Right lung (tissue), 5 donors: Measurements from ENCODE around the gene EOLA2. TPM values are rescaled to one million over a fixed set of nuclear protein-coding genes. Genes with fewer than 3 reads are reported as not detected.

Experiments used
- polyA plus RNA-seq, 5 donors: library from polyadenylated mRNA; unstranded; fragments of 120-200 nt; gene quantifications; one replicate each; pipeline versions ENCODE4 v1.2.1 to v1.2.3, GENCODE V29; 2013; ENCODE audit warnings: inconsistent platforms in 1 of 5, low replicate concordance in 1 of 5; ENCODE audit not compliant: insufficient read length in 5 of 5, insufficient read depth in 1 of 5

The EOLA2 gene
- polyA plus RNA-seq, 5 donors = 24.3 to 30.2 (median 27.1) TPM

Other genes starting within 250 kb of the EOLA2 start
- not detected for gene MAGEA11, start 226.4 kb downstream of the EOLA2 start, polyA plus RNA-seq
- gene HSFX1, start 164.4 kb downstream of the EOLA2 start, polyA plus RNA-seq = 1 to 10 TPM; 1.4 to 3.6 (median 2.5) TPM
- gene MAGEA9, start 156.6 kb downstream of the EOLA2 start, polyA plus RNA-seq = not detected
- under 1 TPM; 0.12 to 0.45 (median 0.26) TPM for gene MAGEA8, start 57.3 kb downstream of the EOLA2 start, polyA plus RNA-seq
- under 1 TPM in 4 of 5 donors, not detected in 1; 0.22 to 0.40 (median 0.37) TPM for gene HSFX4, start 8.9 kb downstream of the EOLA2 start, polyA plus RNA-seq